Retinal pigment epithelial cell (primary cell): ENCODE measurements around the gene PDZRN3.
"Not testable (repeated sequence)": the region's sequence is repeated elsewhere in the genome, so short reads cannot be mapped to it uniquely, and the experiment has no call there.

Source experiments
- DNase-seq: peaks from one replicate; pipeline ENCODE4 v3.0.0-alpha.2; 2010; ENCODE audit warnings: low read depth
- H3K4me3 ChIP-seq: 2 replicates; pipeline ENCODE4 v1.5.1; 2011; ENCODE audit warnings: mild to moderate bottlenecking, low read length, control low read depth, moderate library complexity
- CTCF ChIP-seq: conservative IDR thresholded peaks from 2 replicates; pipeline ENCODE4 v1.5.1; 2011; ENCODE audit warnings: low read depth, low read length, control low read depth, inconsistent platforms

PDZRN3 gene

DNA sequence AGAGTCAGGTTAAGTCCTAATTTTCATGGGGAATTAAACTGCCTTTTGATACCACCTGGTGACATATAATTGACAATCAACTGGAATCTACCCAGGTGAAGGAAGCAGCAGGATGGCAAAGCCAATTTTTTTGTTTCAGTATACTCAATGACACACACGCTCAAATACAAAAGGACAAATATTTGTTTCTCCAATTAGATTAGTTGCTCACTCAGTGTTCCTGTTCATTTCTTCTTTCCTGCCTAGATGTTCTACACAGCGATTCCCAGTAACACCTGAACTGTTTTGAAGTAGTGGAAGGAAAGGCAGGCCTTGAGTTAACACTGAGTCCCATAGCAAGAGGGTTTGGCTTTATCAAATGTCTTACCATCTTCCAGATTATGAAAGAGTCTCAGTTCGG is 157.5 kb downstream of the PDZRN3 start:
- no peak overlapping the region for H3K4me3 ChIP-seq
- no peak for TF ChIP-seq CTCF

DNA sequence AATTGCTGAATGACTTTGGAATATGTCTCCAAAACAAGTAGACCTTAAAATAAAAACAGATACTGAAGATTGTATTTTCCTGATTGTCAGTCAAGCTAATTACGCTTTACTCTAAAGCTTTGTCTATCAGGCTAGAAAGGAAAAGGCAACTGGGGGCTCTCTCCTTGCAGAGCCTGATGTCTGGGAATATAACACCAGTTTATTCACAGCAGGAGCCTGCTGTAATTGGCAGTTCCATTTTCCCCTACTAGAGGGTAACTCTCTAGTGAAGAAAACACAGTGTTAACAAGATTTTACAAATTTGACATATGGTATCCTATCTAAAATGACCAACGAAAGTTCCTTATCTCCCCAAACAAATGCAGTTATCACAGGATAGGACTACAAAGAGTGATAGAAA is 158.8 kb downstream of the PDZRN3 start:
- no peak overlapping the region for H3K4me3 ChIP-seq
- DNase-seq = no peak
- TF ChIP-seq CTCF = no peak

More for the DNA sequence above, 157.5 kb downstream of the PDZRN3 start:
- no peak for DNase-seq

DNA sequence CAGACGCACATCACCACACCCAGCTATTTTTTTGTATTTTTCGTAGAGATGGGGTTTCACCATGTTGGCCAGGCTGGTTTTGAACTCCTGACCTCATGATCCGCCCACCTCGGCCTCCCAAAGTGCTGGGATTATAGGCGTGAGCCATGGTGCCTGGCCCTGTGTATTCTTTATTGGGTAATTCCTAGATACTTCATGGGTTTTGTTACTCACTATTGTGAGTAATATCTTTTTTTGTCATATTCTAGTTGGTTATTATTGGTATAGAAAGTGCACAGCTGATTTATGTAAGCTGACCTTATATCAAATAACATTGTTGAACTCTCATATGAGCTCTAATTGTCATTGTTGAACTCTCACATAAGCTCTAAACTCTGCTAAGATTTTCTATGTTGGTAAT is 160.6 kb downstream of the PDZRN3 start:
- not testable (repeated sequence) for H3K4me3 ChIP-seq, DNase-seq

DNA sequence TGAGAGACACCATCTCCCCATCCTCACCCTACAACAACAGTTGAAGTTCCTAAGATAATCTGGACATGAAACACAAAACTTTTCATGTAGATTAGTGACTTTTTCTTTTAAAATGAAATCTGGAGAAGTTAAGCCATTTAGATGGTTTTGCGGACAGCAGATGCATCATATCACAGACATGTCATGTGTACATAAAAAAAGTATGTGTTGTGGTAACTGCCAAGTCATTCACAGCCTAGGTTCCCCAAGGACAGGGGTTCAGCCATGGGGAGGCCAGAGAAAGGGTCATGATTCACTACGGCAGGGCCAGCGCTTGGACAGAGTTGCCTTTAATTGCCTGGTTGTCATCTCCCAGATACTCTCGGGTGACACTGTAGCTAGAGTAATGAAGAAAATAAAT is 163.2 kb downstream of the PDZRN3 start:
- no peak for TF ChIP-seq CTCF
- no peak for DNase-seq

GRCh38 chr3:73459711-73460110 is 165.0 kb downstream of the PDZRN3 start:
- no peak overlapping the region for H3K4me3 ChIP-seq
- no peak for TF ChIP-seq CTCF
- no peak for DNase-seq

More for the DNA sequence above, 163.2 kb downstream of the PDZRN3 start:
- no peak overlapping the region for H3K4me3 ChIP-seq

GRCh38 chr3:73453666-73454065 is 171.1 kb downstream of the PDZRN3 start:
- H3K4me3 ChIP-seq = no peak overlapping the region
- DNase-seq = no peak
- TF ChIP-seq CTCF = no peak

GRCh38 chr3:73452729-73453128 is 172.0 kb downstream of the PDZRN3 start:
- DNase-seq = no peak
- no peak overlapping the region for H3K4me3 ChIP-seq
- TF ChIP-seq CTCF = no peak
